ENCODE data around the gene CCDC70.
A peak's percentile ranks its signal among the peaks of the same experiment; 100 is the strongest.
"Not testable (repeated sequence)": the region's sequence is repeated elsewhere in the genome, so short reads cannot be mapped to it uniquely, and the experiment has no call there.

The CCDC70 gene

DNA sequence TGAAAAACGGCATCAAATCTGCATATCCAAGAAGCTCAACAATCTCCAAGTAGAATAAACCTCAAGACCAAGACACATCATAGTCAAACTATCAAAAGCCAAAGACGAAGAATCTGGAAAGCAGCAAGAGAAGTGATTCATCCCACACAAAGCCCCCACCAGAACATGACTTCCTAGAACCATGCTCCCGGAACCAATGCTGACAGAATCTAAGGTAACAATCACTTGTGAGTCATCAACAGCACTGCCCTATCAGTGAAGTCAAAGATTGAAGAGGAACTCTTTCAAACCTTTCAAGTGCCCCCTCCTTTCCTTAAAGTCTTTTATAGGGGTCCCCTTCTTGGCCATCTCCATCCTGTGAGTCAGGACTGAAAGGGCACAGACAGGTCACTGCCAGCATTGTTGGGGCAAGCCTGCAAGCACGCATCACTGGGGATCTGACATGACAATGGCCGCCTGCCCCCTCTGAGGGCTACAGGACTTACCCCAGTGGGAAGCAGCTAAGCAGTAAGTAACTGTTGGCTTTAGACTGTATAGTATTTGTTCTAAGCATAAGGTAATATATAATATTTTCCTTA is at the start of gene CCDC70:
Gene CCDC70, plus strand, starts transcription at position 247 of the 578 bp plus-strand sequence. CDS start 3,443 bp downstream, outside the sequence.
- DNase-seq: no peak

DNA sequence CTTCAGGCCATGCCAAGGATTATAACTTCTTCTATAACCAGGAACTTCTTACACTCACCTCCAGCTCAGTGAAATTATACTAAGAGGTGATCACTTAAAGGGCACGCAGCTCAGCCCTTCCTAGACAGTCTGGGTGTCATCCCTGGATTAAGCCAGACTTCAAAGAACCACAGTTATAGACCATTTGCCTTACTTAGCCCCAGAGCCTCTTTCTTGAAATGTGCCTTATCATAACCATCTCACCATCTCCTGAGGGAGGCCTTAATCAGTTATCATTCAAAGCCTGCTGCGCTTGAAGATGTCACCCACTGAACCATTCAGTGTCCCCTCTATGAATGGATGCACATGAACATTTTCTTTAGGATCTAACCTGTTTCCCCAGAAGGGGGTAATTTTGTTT is 47.7 kb upstream of the CCDC70 start:
- DNase-seq: no peak

DNA sequence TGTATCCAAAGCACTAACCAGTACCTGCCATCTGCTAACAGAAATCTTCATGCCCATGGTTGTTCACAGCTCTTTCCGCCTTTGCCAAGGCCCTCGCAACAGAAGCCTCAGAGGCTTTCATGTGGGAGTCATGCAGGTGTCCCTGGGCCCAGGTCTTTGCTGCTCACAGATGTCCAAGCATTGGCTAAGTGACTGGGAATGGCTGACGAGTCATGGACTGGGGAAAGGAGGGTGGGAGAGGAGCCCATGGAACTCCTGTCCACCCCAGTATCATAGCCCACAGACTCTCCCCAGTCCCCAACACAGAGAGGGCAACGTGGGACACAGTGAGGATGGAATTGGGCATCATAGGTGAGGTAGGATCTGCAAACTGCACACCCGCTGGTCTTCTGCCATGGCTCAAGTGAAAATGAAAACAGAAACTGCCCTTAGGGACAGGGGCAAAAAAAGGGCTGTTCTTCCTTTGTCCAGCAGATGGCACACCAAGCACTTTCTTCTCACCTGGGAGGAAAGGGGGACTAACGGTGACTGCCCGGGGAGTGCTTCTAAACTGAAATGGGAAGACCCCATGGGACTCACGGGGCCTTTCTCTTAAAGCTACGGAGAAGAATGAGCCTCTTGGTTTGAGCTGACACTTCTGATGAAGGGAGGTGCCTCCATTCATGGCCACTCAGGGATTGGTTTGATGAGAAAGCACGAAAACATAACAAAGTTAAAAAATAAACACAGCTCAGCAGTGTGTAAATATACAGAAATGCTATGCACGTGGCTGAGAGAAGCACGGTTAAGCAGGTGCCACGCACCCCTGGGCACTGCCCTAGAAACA is 46.7 kb upstream of the CCDC70 start:
- DNase-seq: peak; percentile 58

DNA sequence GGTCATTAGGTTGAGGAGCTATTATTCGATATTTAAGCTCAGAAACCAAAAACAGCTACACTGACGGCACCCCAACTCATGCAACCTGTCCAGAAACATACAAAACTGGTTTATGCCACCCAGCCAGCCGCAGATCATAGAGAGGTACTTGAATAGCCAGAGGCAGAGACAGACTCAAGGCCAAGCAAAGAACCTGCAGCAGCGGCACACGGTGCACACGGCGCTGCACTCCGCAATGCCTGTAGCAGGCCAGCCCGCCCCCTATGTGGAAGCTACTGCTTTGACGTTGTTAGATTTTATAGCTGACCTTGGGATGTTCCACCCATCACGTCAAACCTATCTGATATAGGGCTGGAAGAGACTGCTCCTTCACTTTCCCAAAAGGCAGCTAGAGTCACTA is 45.9 kb upstream of the CCDC70 start:
- DNase-seq: no peak

DNA sequence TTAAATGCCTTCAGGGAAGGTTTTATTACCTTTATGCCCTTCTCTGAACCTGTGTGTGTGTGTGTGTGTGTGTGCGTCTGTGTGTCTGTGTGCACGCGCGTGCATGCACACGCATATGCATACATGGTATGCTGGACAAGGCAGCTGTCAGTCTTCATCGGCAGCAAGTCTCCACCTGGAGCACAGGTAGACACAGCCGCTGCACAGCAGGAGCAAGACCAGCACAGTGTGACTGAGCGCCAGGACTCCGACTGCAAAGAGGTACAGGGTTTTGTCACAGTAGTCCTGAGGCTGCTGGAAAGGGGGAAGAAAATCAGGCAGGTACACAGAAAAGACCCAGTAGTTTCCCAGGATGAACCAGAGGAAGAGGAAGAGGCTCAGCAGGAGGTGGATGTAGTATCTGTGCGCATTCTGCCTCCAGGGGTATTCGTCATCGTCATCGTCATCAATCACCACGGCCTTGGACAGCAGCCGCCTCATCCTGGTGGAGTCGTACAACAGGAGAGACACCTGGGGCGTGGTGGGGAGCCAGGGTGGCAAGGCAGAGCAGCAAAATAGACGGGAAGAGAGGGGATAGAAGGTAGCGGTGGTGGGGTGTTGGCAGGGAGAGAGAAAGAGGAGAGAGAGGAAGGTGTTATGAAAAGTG is 45.0 kb upstream of the CCDC70 start:
- DNase-seq: no peak

DNA sequence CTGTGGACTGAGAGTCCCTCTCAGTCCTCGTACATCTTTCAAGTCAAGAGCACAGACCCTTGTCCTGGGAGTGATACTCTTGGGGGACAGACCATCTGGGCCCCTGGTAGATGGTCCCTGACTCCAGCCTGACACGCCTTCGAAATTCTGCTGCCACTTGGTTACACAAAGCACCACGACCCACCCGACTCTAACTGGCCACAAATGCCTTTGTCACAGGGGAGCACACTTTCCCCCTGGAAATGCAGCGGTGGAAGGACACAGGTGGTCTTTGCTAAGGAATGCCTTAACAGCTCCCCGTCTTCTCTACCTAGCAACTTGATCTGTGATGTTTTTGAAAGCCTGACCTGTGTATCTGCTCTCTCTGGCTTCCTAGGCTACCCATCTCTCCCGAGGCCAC is 44.1 kb upstream of the CCDC70 start:
- DNase-seq: no peak

DNA sequence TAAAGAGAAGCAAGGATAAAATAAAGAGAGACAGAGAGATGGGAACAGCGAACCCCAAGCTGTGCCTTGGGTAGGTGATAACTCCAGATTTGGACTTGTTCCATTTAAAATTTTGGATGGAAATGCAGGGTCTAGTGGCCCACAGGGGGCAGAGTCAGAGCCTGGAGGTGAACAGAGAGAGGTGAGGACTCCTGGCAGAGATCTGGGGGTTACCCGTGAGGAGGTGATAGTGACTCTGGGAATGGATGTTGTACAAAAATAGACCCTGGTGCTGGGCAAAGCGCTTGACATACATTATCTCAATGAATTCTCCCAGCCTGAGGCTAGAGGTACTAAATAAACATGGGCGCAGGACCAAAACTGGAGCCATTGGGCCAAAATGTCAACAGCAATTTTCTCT is 43.5 kb upstream of the CCDC70 start:
- DNase-seq: no peak

DNA sequence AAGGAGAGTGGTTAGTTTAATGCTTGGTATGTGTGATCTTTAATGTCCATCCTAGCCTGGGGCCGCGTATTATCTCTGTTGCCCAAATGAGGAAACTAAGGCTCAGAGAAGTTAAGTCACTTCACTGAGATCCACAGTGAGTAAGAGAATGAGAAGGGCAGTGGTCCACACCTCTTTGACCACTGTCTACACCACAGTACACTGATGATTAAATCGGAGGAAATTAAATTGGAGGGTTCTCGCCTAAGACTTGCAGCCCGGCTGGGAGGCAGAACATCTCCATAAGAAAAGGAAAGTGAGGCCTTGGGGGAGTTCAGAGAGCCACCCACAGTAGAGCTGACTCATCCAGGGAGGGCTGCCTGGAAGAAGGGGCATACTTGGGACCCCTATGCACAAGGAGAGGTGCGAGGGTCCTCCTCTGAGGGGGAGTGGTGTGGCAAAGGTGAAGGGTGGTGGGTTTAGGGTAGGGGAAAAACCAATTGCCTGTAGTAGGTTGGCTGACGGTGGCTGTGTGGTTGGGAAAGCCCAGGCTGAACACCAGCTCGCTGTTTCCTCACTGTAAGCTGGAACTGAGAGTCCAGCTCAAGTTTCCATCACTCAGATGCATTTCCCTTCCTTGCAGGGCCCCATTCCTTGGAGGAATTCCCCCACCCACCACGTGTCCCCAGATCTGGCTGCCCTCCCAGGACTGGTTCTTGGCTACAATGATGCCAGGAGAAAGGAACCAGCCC is 42.8 kb upstream of the CCDC70 start:
- DNase-seq: no peak

DNA sequence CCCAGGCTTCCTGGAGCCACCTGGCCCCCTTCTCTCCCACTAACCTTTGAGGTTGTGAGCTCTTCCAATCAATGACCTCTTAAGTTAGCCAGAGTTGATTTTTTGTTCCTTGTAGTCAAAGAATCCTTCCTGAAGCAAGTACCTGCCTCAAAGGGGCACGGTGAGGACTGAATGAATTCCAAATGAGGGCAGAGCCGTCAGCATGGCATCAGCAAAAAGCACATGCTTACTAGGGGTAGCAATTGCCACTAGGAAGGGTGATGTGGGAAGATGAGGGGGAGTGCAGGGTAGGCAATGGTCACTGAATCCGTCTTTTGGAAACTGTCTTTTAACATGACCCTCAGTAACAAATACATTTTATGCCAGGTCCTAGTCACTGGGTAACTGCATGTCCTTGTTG is 42.2 kb upstream of the CCDC70 start:
- DNase-seq: no peak

DNA sequence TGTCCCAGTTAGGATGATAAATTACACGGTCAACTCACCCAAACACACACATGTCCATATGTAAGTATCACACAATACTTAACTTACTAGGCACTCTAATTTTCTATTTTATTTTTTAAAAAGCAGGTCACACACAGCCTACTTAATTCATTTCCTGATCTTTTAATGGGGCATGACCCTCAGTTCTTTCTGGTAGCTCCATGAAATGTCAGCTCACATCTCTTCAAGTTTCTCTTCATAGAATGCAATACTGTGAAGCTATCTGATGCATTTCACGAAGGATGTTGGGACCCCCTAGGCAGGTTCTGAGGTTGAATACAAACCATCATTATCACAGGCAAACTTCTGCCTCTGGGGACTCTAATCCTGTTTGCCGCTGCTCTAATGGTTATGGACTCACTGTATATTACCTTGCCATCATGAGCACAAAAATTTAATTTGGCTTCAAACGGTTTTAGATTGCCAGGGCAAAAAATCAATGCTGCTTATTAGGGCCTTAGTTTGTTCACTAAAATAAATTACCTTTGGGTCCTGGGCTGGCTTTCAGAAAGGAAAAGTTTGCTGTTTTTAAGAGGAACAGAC is 41.7 kb upstream of the CCDC70 start:
- DNase-seq: no peak

DNA sequence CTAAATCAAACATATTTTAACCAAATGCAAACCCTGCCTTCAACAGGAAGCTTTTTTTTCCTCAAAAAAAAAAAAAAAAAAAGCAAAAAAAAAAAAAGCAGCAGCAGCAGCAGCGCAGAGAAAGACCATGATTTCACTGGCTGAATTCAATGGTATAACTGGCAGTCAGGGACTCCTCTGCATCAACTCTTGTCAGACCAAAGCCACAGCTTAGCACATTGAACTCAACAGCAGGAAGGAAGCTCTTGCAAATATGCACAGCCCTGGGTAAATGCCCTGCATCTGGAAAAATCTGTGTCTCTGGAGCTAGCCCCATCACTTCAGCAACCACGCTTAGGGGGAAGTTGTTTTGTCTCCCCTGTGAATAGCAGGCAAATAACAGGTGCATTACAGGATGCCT is 40.2 kb upstream of the CCDC70 start:
- DNase-seq: no peak

DNA sequence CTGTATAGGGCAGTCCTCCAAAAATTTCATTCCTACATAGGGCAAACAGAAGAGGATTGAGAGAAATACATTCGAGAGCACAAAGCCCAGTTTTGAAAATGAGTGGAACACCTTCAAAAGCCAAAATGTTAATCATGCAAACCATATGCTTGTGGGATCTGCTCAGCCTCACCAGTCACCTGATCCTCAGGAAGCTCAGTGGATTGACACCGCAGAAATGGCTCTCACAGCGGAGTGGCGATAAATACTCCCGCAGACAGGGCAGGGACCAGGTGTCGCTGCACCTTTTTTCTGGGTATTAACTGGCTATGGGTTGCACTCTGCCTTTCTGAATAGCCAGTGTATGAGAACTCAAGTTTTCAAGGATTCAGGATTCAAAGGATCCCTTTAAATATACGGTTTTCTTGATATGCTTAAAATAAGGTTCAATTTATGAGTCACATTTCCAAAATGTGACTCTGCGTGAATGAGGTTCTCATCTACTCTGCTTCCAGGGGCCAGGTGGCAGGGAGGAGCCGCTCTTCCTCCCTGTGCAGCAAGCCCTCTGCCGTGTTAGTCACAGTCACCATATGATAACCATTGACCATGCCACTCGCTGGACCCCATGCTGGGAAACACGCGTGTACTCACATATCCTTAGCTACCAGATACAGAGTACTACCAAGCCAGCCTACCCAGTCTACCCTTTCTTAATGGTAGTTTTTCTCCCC is 39.5 kb upstream of the CCDC70 start:
- peak; percentile 62 for DNase-seq

DNA sequence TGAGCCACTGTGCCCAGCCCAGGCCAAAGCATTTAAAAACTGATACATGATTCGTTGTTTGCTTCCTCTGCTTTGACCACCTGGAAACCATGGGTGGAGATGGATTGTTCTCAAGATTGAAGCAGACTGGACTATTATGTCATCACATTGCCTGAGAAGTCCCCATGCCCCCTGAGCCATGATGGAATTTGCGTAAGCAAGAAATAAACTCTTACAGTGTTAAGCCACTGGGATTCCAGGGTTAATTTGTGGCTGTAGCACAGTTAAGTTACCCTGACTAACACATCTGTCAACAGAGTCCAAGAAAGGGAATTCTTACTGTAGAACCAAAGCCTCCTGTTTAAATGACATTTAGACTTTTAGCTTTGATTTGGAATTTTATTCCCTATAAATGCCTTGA is 38.4 kb upstream of the CCDC70 start:
- no peak for DNase-seq

DNA sequence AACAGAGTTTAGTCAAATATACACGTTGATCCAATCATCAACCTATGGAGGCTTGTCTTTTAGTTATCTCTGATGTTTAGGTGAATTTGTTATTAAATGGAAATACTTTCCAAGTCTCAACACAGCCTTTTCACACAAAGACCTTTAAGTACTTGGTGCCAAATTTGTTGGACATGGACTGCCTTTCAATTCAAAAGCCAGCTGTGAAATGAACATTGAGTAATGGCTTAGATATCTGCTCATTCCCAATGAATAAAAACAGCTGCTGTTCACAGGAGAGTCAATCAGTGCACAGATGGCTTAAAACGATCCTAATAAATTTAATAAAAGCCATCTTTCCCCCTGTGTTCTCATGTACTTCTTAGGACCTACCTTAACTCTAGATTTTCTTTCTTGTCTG is 37.9 kb upstream of the CCDC70 start:
- no peak for DNase-seq

DNA sequence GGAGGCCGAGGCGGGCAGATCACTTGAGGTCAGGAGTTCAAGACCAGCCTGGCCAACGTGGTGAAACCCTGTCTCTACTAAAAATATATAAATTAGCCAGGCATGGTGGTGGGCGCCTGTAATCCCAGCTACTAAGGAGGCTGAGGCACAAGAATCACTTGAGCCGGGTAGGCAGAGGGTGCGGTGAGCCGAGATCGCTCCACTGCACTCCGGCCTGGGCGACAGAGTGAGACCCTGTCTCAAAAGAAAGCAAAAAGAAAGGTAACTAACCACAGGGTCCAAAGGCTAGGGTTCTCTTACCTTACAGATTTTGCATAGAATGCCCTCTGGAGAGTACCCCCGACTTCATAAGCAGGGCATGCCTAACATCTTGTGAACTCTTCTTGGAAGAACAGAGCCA is 37.1 kb upstream of the CCDC70 start:
- DNase-seq: not testable (repeated sequence)

DNA sequence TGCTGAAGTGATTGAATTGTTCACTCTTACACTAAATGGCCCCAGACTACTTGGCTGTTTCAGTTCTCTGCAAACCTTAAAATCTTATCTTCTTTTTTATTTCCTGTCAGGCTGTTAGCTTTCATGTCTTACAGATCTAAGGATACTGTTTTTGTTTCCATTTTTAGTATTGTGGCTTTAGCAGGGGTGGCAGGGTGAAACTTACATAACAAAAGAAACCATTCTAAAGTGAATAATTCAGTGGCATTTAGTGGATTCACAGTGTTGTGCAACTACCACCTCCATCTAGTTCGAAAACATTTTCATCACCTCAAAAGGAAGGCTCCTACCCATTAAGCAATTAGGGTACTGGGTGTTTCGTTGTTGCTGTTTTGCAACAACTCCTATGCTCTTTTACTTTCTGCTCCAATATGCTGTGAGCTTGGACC is 36.6 kb upstream of the CCDC70 start:
- no peak for DNase-seq

DNA sequence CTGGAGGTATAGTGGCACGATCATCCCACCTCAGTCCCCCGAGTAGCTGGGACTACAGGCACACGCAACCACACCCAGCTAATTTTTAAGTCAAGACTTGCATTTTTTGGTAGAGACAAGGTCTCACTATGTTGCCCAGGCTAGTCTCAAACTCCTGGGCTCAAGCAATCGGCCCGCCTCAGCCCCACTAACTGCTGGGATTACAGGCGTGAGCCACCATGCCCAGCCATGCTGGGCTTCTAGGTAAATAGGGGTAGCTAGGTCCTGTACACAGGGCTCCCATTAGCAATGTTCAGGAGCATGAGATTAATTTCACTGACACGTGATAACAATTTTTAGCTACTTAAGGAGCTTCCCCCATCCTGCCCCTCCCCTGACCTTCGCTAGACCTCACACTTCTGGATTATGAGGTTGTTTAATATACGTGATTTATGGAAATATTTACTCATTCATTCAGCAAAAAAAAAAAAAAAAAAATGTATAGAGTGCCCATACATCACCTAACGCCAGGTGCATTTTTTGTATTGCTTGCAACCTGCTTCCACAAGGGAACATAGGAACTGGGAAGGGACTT is 36.0 kb upstream of the CCDC70 start:
- DNase-seq: no peak

DNA sequence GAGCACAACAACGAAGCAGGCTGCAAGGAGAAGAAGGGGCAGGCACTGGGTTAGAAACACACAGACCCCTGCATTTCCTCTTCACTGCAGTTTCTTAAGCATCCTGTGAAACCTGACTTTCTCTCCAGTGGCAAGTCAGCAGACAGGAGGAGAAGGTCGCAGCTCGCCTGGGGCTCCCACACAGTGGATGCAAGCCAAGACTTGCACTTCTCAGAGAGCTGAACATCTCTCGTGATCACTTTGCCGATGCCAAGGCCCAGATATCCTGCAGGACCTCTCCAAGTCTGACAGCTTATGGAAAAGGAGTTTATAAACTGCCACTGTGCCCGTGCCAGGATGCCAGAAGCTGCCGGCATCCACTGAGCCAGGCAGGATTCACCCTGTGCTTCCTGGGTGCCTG is 35.2 kb upstream of the CCDC70 start:
- DNase-seq: no peak

DNA sequence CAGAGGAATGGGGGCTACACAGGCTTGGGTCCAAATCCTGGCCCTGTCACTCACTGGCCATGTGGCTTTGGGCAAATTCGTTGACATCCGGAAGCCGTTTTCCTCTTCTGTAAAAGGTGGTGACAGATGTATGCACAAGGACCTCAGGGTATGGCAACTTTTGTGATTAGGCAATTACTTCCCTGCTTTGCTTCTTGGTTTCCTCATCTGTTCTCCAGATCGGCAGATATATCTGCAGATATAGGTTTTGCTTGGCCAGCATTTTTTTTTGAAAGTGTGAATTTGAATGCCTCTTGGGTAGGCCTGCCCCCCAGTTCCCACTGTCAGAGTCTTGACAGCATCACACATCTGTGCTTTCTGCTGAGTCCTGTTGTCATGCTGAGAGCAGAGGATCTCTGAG is 34.5 kb upstream of the CCDC70 start:
- DNase-seq: no peak

DNA sequence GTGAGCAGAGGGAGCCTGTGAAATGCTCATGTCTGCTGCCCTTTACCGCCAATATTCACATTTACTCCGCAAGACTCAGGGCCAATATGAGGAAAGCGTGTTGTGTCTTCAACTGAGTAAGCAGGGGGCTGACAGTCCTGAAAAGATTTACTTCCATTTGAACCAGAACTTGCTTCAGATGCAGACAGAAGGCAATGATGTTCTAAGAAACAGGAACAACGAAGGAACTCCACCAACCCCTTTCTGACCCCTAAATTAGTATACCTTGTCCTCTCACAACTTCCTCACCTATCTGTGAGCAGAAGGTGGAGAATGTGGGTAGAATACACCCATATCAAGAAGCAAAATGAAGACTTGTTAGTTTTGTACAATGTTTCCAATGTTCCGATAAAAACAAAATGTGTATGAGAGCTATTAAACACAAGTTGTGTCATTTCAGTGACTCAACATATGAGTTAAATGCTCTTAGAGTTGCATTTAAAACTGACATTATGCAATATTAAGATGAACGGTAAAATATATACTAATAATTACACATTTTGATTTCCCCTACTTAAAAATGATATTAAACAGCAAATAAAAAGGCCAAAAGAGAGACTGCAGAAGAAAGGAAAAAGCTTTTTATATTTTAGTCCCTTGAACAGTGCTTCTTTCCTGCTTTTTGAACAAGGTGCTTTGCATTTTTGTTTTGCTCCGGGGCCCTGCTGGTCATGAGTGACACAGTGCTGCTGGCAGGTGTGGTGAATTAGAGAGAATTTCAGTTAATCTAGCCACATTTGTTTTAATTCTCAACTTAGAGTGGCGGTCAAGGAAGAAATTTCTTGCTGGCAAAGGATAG is 32.8 kb upstream of the CCDC70 start:
- peak; percentile 51 for DNase-seq

DNA sequence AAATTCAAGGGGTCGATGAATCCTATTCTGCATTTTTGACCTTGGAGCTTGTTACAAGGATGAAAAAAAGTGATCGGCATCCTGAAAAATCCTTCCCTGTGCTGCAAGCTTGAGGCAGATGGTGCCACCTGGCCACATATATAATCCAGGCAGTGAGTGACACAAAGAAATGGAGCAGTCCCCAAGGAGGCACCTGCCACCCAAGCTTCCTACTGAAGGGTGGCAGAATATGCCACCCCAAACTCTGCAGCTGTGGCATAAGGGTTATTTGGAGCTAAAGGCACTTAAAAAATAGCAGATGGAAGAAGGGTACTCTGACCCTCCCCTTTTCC is 32.2 kb upstream of the CCDC70 start:
- DNase-seq: no peak

Data from NCI-H526 treated with DMSO at 0.1 percent for 48 hours (cell line).